ENCODE measurements around the gene HFE. TPM values are rescaled to one million over a fixed set of nuclear protein-coding genes. Genes with fewer than 3 reads are reported as not detected.

Gene HFE
- total and polyA plus RNA-seq, 11 donors = 1.6 to 13.9 (median 2.9) TPM

DNA sequence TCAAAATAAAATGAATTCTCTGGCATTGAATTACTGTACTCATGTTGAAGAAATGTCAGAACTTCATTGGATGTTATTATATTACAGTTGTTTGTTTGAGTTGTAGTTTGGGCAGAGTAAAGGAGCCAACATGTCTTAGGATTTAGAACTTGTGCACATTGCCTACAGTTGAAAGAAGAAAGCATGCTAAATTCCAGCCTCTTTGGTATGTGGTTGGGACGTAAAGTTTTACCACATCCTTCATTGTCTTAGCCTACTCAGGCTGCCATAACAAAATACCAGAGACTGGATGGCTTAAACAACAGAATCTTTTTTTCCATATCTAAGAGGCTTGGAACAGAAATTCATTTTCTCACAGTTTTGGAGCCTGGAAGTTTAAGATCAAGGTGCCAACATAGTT, 42.4 kb downstream of the HFE start:
- H3K4me1 ChIP-seq = peaks cover 0 to 55% (median 23%) of the 10 kb centered on the region in 12 donors
- no peak overlapping the region for H3K4me3 ChIP-seq
- H3K36me3 ChIP-seq = peaks cover 0 to 61% (median 48%) of the 10 kb centered on the region in 9 donors
- ATAC-seq (no peak), DNase-seq (no peak)
- no peak for TF ChIP-seq POLR2A (IDR thresholded peaks at IDR 0.05)
- TF ChIP-seq, protein P1, sequence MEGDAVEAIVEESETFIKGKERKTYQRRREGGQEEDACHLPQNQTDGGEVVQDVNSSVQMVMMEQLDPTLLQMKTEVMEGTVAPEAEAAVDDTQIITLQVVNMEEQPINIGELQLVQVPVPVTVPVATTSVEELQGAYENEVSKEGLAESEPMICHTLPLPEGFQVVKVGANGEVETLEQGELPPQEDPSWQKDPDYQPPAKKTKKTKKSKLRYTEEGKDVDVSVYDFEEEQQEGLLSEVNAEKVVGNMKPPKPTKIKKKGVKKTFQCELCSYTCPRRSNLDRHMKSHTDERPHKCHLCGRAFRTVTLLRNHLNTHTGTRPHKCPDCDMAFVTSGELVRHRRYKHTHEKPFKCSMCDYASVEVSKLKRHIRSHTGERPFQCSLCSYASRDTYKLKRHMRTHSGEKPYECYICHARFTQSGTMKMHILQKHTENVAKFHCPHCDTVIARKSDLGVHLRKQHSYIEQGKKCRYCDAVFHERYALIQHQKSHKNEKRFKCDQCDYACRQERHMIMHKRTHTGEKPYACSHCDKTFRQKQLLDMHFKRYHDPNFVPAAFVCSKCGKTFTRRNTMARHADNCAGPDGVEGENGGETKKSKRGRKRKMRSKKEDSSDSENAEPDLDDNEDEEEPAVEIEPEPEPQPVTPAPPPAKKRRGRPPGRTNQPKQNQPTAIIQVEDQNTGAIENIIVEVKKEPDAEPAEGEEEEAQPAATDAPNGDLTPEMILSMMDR (IDR thresholded peaks at IDR 0.05) = no peak
- H3K27me3 ChIP-seq = no peaks in the 10 kb centered on the region
- no peak overlapping the region for H3K27ac ChIP-seq
- no peaks in the 10 kb centered on the region for H3K9me3 ChIP-seq
- intact Hi-C loops (cut with DNase I) = loop anchor here in 4 of 10 donors (10.0 kb wide), 3 partner anchors 65 to 155 kb away; a partner anchor contains a TSS
- WGBS, 4 donors = 88 to 95% (median 90%) methylated on average over 1 of the region's 1 CpG

DNA sequence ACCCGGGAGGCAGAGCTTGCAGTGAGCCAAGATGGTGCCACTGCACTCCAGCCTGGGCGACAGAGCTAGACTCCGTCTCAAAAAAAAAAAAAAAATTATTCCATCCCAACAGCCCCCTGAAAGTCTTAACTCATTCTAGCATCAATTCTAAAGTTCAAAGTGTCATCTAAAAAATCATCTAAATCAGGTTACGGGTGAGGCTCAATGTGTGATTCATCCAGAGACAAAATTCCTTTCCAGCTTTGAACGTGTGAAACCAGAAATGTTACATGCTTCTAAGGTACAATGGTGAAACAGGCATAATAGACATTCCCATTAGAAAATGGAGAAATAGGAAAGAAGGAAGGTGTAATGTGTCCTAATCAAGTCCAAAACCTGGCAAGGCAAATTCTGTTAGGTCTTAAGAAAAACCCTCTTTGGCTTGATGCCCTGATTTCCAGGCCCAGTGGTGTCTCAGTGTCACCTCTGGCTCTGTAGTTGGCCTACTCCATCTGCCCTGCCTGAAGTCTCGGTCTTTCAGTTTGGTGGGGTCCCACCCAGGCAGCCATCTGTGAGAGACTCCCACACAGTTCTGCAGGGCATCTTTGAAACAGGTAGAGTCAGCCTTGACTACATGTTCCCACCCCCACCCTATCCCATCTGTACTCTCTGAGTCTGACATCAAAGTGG, 43.5 kb downstream of the HFE start:
- H3K27me3 ChIP-seq = no peaks in the 10 kb centered on the region
- ATAC-seq (no peak), DNase-seq (no peak)
- peaks cover 0 to 63% (median 23%) of the 10 kb centered on the region in 12 donors for H3K4me1 ChIP-seq
- no peak overlapping the region for H3K4me3 ChIP-seq
- TF ChIP-seq POLR2A (IDR thresholded peaks at IDR 0.05) = no peak
- TF ChIP-seq, protein P1 (IDR thresholded peaks at IDR 0.05) = no peak
- intact Hi-C loops (cut with DNase I) = no loop called here
- H3K9me3 ChIP-seq = no peaks in the 10 kb centered on the region
- WGBS, 4 donors = 92 to 97% (median 95%) methylated on average over 6 of the region's 6 CpGs
- peaks cover 0 to 71% (median 51%) of the 10 kb centered on the region in 9 donors for H3K36me3 ChIP-seq
- no peak overlapping the region for H3K27ac ChIP-seq

DNA sequence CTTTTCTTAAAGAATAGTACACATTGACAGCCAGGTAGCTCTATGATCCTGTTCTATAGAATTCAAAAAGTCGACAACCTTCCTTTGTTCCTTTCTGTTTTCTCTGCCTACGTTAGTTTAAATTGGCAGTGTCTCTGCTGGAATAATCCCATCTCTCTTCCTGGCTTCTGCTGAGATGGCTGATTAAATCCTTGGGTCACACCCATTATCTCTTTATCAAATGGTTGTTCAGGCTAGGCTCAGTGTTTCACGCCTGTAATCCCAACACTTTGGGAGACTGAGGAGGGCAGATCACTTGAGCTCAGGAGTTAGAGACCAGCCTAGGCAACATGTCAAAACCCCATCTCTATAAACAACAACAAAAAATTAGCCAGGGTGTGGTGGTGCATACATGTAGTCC, 44.4 kb downstream of the HFE start:
- H3K9me3 ChIP-seq = no peaks in the 10 kb centered on the region
- ATAC-seq (no peak), DNase-seq (no peak)
- no peak overlapping the region for H3K27ac ChIP-seq
- H3K4me1 ChIP-seq = peaks cover 0 to 67% (median 23%) of the 10 kb centered on the region in 12 donors
- TF ChIP-seq, protein P1 (IDR thresholded peaks at IDR 0.05) = no peak
- H3K27me3 ChIP-seq = no peaks in the 10 kb centered on the region
- WGBS, 4 donors = 70 to 83% (median 76%) methylated on average over 3 of the region's 3 CpGs
- intact Hi-C loops (cut with DNase I) = no loop called here
- H3K36me3 ChIP-seq = peaks cover 0 to 77% (median 51%) of the 10 kb centered on the region in 9 donors
- no peak overlapping the region for H3K4me3 ChIP-seq

- TF ChIP-seq, protein P1 (IDR thresholded peaks at IDR 0.05) = no peak
- no peak for TF ChIP-seq POLR2A (IDR thresholded peaks at IDR 0.05)
- peaks cover 0 to 76% (median 57%) of the 10 kb centered on the region in 9 donors for H3K36me3 ChIP-seq
- WGBS, 4 donors = 89 to 95% (median 93%) methylated on average over 2 of the region's 2 CpGs
- H3K4me1 ChIP-seq = peaks cover 0 to 47% (median 6%) of the 10 kb centered on the region in 12 donors
- ATAC-seq = no peak
- no peak for DNase-seq
- intact Hi-C loops (cut with DNase I) = no loop called here
- no peak overlapping the region for H3K4me3 ChIP-seq
- no peaks in the 10 kb centered on the region for H3K27me3 ChIP-seq
- no peaks in the 10 kb centered on the region for H3K9me3 ChIP-seq
- H3K27ac ChIP-seq = no peak overlapping the region
These were observed 46.5 kb downstream of the HFE start for GRCh38 chr6:26133730-26134129.

All from heart left ventricle (tissue), 16 donors.